D341Med (cell line): ENCODE data around the gene ZNF780A.
"Not testable (repeated sequence)": the region's sequence is repeated elsewhere in the genome, so short reads cannot be mapped to it uniquely, and the experiment has no call there.

ENCODE experiments used
- DNase-seq: peaks from one replicate; pipeline ENCODE4 v3.0.0; 2012; ENCODE audit warnings: low spot score

Gene ZNF780A

GRCh38 chr19:40090241-40091204, at the start of gene ZNF780A:
ZNF780A (minus strand) TSS chr19:40090943; CDS start chr19:40084753, 6,190 bp downstream.
- DNase-seq: peak; percentile 86

GRCh38 chr19:40139533-40140287, 49.0 kb upstream of the ZNF780A start:
- peak; percentile 59 for DNase-seq

GRCh38 chr19:40136818-40137217, 46.1 kb upstream of the ZNF780A start:
- no peak for DNase-seq

GRCh38 chr19:40134866-40135265, 44.1 kb upstream of the ZNF780A start:
- DNase-seq: peak; percentile 54

- DNase-seq: no peak
These were observed 42.7 kb upstream of the ZNF780A start for GRCh38 chr19:40133491-40133890.

- DNase-seq: no peak
These were observed 39.3 kb upstream of the ZNF780A start for GRCh38 chr19:40130013-40130412.

- no peak for DNase-seq
These were observed 38.7 kb upstream of the ZNF780A start for GRCh38 chr19:40129425-40129824.

- no peak for DNase-seq
These were observed 38.2 kb upstream of the ZNF780A start for GRCh38 chr19:40128991-40129390.

- no peak for DNase-seq
These were observed 28.6 kb upstream of the ZNF780A start for GRCh38 chr19:40119380-40119779.

GRCh38 chr19:40118638-40119037, 27.9 kb upstream of the ZNF780A start:
- not testable (repeated sequence) for DNase-seq

- DNase-seq: no peak
These were observed 25.3 kb upstream of the ZNF780A start for GRCh38 chr19:40116075-40116474.

GRCh38 chr19:40114119-40114518, 23.4 kb upstream of the ZNF780A start:
- DNase-seq: not testable (repeated sequence)

GRCh38 chr19:40112271-40112670, 21.5 kb upstream of the ZNF780A start:
- DNase-seq: not testable (repeated sequence)

GRCh38 chr19:40110570-40110969, 19.8 kb upstream of the ZNF780A start:
- no peak for DNase-seq

- no peak for DNase-seq
These were observed 14.0 kb upstream of the ZNF780A start for GRCh38 chr19:40104754-40105153.

GRCh38 chr19:40103600-40103999, 12.9 kb upstream of the ZNF780A start:
- no peak for DNase-seq

- no peak for DNase-seq
These were observed 11.1 kb upstream of the ZNF780A start for GRCh38 chr19:40101813-40102212.

- no peak for DNase-seq
These were observed 2.7 kb upstream of the ZNF780A start for GRCh38 chr19:40093416-40093815.

- DNase-seq: no peak
These were observed 724 bp upstream of the ZNF780A start for GRCh38 chr19:40091205-40092129.

- DNase-seq: no peak
These were observed 1.3 kb downstream of the ZNF780A start for GRCh38 chr19:40089462-40089861.

- no peak for DNase-seq
These were observed 2.3 kb downstream of the ZNF780A start for GRCh38 chr19:40088299-40089047.
